CD4-positive, CD25-positive, alpha-beta regulatory T cell (primary cell): ENCODE results near the gene HOXB9. TPM values are rescaled to one million over a fixed set of nuclear protein-coding genes. Genes with fewer than 3 reads are reported as not detected.
A peak's percentile ranks its signal among the peaks of the same experiment; 100 is the strongest.

ENCODE experiments used
- ATAC-seq, 2 donors: fragments of 150-1000 bp; cut with Tn5 transposase; one replicate each; pipeline ENCODE4 v1.10.0; 2021; ENCODE audit warnings: low read depth in 2 of 2, moderate number of reproducible peaks in 2 of 2, moderate library complexity in 1 of 2
- DNase-seq, 3 donors: peaks; one replicate each; pipeline versions ENCODE4 v3.0.0 to v3.0.0-alpha.2; 2012 to 2022; ENCODE audit warnings: mixed read lengths in 1 of 3
- H3K27ac ChIP-seq: one replicate; pipeline ENCODE4 v1.7.0; 2013; ENCODE audit warnings: mild to moderate bottlenecking, low read length; ENCODE audit not compliant: insufficient read depth, poor library complexity, severe bottlenecking
- H3K27me3 ChIP-seq: one replicate; pipeline ENCODE4 v1.7.0; 2013; ENCODE audit warnings: low read length; ENCODE audit not compliant: control insufficient read depth, insufficient read depth
- H3K36me3 ChIP-seq: one replicate; pipeline ENCODE4 v1.7.0; 2013; ENCODE audit warnings: mild to moderate bottlenecking, low read length, moderate library complexity; ENCODE audit not compliant: control insufficient read depth, insufficient read depth
- H3K4me1 ChIP-seq: 2 replicates; pipeline ENCODE4 v1.7.0; 2013; ENCODE audit warnings: mild to moderate bottlenecking, low read length; ENCODE audit not compliant: insufficient read depth, control insufficient read depth, poor library complexity, severe bottlenecking
- H3K4me3 ChIP-seq: one replicate; pipeline ENCODE4 v1.7.0; 2013; ENCODE audit warnings: low read depth, mild to moderate bottlenecking, low read length, moderate library complexity
- H3K9me3 ChIP-seq, 2 experiments: 1 replicate in 1 of 2; 2 replicates in 1 of 2; pipeline ENCODE4 v1.7.0; 2013; ENCODE audit warnings: low read length in 2 of 2, mild to moderate bottlenecking in 1 of 2, moderate library complexity in 1 of 2; ENCODE audit not compliant: control insufficient read depth in 2 of 2
- H3K27ac Mint-ChIP-seq, 3 donors: one replicate each; pipeline ENCODE4 v1.8.0; 2020 to 2022; ENCODE audit warnings: mild to moderate bottlenecking in 3 of 3, mixed read lengths in 3 of 3, moderate library complexity in 2 of 3
- H3K27me3 Mint-ChIP-seq: one replicate; pipeline ENCODE4 v1.8.0; 2022; ENCODE audit warnings: mild to moderate bottlenecking, mixed read lengths
- H3K36me3 Mint-ChIP-seq: one replicate; pipeline ENCODE4 v1.8.0; 2020; ENCODE audit warnings: mixed read lengths
- H3K4me1 Mint-ChIP-seq, 4 donors: one replicate each; pipeline ENCODE4 v1.8.0; 2020 to 2022; ENCODE audit warnings: mixed read lengths in 4 of 4, mild to moderate bottlenecking in 1 of 4
- H3K4me3 Mint-ChIP-seq, 4 donors: one replicate each; pipeline ENCODE4 v1.8.0; 2020 to 2022; ENCODE audit warnings: mild to moderate bottlenecking in 4 of 4, mixed read lengths in 4 of 4, moderate library complexity in 3 of 4
- H3K9me3 Mint-ChIP-seq, 7 donors: one replicate each; pipeline ENCODE4 v1.8.0; 2020 to 2022; ENCODE audit warnings: mixed read lengths in 7 of 7, mild to moderate bottlenecking in 3 of 7, moderate library complexity in 2 of 7
- polyA plus RNA-seq, 4 donors: library from polyadenylated mRNA; unstranded; fragments of 300-500 nt; fragmentation: Illumina TruSeq; gene quantifications; one replicate each; pipeline ENCODE4 v1.2.3, GENCODE V29; 2021
- total RNA-seq: library from RNA; stranded (reverse); gene quantifications from one replicate; pipeline ENCODE4 v1.2.3, GENCODE V29; 2022

Gene HOXB9
- total and polyA plus RNA-seq, 5 donors from 2014 or later: 0.25 TPM; not detected in 4

DNA sequence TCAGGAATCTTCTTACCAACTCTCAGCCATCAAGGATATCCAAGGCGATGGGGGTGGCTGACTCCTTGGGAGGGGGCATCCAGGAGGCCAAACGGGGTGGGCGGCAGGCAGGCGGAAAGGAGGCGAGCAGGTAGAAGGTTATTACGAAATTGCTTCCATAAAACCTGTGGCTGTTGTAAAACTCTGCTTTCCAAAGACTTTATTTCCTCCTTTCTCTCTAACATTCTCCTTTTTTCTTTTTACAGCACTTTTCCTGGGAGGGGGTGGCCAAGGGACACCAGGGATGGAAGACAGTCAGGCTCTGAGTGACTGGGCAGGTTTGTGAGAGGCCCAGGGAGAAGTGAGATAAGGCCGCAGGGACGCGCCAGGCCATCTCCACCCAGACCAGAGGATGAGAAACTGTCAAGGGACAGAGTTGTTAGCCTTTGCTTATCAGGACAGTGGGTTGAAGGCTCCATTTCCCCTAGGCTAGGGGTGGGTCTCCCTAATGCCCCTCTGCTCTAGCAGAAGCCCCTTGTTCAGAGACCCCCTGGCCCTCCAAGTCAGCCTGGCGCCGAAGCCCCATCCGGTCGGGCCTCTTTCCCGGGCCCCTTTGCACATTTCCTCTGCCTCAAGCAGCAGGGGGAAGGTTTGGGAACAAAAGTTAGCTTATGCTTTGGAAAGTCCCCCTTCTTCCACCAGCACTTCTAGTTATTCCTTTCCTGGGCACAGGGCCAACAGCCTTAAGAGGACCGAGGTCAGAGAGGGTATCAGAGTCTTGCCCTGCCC is 5.0 kb upstream of the HOXB9 start:
- ATAC-seq (no peak), DNase-seq (no peak)
- H3K27me3 Mint-ChIP-seq: peaks cover 97% of the 10 kb centered on the region
- Histone ChIP-seq H3K27me3 (peaks cover 64% of the 10 kb centered on the region), H3K27ac (no peak overlapping the region), H3K36me3 (no peaks in the 10 kb centered on the region), H3K4me1 (peaks cover 16% of the 10 kb centered on the region), H3K9me3 (no peaks in the 10 kb centered on the region), H3K4me3 (no peak overlapping the region)
- H3K9me3 Mint-ChIP-seq: peaks cover 0 to 2% (median 0%) of the 10 kb centered on the region in 7 donors
- peaks cover 4 to 22% (median 13%) of the 10 kb centered on the region in 4 donors for H3K4me1 Mint-ChIP-seq
- H3K4me3 Mint-ChIP-seq: peak overlapping the region in 1 of 4 donors; percentile 19
- peaks cover 5% of the 10 kb centered on the region for H3K36me3 Mint-ChIP-seq
- no peak overlapping the region for H3K27ac Mint-ChIP-seq

DNA sequence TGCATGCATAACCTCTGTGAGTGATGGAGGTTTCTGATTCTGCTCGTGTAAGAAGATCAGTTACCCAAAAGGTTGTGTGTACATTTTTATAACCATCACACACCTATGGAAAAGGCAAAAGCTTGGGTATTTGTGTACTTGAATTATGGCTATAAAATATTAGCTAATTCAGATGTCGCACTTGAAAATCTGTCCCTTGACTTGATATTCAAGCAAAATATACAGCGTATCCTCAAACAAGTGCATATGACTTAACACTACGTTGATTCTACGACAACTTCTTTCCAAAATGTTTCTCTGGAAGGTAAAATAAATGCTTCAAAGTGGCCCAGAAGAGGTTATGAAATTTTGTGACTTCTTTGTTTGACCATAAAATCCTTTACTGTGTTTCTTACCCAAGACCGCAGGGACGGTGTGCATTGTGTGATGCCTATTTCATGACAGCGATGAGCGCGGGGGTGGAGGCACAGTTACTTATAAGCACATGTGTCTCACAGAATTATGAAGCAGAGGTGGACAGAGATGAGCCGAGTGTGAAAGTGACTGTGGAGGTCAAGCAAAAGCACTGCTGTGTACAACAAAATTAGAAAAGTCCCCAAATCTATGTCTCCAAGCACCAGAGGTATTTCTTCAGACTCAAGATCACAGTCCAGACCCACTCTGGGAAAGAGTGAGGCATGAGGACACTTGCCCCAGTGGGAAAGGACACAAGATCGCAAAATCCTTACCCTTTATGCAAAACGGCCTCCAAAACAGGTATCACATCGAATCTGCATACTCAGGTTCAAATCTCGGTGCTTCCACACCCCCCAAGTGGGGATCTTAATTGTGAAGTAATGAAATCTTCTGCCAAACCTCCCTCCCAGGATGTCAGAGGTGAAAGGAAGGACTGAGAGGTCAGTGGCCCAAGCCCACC is 4.1 kb upstream of the HOXB9 start:
- Mint-ChIP-seq H3K4me1 (peaks cover 4 to 28% (median 12%) of the 10 kb centered on the region in 4 donors), H3K36me3 (peaks cover 5% of the 10 kb centered on the region), H3K27me3 (peaks cover 90% of the 10 kb centered on the region), H3K27ac (no peak overlapping the region), H3K9me3 (peaks cover 0 to 2% (median 0%) of the 10 kb centered on the region in 7 donors), H3K4me3 (no peak overlapping the region)
- no peak overlapping the region for H3K4me3 ChIP-seq
- H3K27me3 ChIP-seq: peaks cover 58% of the 10 kb centered on the region
- H3K36me3 ChIP-seq: no peaks in the 10 kb centered on the region
- DNase-seq (no peak), ATAC-seq (no peak)
- no peaks in the 10 kb centered on the region for H3K9me3 ChIP-seq
- peaks cover 25% of the 10 kb centered on the region for H3K4me1 ChIP-seq
- H3K27ac ChIP-seq: no peak overlapping the region

DNA sequence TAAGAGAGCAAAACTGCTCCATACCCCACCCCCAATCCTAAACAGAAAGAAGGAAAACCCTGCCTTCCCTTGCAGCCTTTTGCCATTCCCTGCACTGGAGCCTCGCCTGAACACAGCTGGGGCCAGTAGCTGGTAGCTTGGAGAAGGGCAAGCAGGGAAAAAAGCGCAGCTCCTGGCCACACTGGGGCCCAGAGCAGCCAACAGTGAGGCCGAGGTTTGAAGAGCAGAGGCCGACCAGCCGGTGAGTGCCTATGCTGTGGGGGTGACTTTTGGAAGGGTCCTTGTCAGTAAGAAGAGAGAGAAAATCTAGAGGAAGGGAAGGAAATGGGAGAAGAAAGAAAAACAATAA is 3.2 kb upstream of the HOXB9 start:
- Histone ChIP-seq H3K27me3 (peaks cover 52% of the 10 kb centered on the region), H3K27ac (no peak overlapping the region)
- peaks cover 5% of the 10 kb centered on the region for H3K36me3 Mint-ChIP-seq

DNA sequence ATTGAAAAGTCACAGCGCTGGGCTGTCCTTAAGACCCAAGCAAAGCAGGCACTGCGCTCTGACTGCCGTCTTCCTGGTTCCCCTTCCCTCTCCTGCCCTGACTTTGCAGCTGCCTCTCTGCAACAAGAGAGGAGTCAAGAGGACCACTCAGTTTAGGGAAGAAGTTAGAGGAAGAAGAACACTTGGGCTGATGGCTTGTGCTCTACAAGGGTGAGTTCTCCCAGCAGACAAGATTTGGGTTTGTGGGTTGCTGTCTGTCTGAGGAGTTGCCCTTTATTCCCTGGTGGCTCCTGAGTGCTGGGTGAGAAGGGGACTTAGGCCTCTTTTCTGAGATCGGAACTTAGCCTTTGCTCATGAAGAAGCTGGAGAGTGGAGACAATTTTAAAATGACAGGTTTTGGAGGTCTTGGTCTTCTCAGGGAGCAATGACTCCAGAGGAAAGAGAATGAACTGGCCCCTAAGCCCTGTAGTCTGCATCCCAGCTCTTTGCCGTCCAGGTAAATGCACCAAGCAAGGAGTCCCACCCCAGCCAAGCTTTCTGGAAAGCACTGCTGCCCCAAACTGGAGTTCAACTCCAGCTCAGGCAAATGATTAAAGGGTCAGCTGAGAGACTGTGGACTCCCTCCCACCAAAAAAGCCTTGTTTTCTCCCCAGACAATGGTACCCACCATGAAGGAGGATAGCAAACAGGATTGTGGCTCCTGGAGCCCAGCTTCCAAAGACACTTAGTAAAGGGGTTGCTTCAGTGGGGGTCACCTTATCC is 2.7 kb upstream of the HOXB9 start:
- ATAC-seq (no peak), DNase-seq (no peak)
- peak overlapping the region in 1 of 4 donors; percentile 84 for H3K4me3 Mint-ChIP-seq
- H3K9me3 Mint-ChIP-seq: peaks cover 0 to 2% (median 0%) of the 10 kb centered on the region in 7 donors
- Histone ChIP-seq H3K9me3 (no peaks in the 10 kb centered on the region), H3K4me3 (no peak overlapping the region), H3K27ac (no peak overlapping the region), H3K36me3 (no peaks in the 10 kb centered on the region), H3K27me3 (peaks cover 52% of the 10 kb centered on the region), H3K4me1 (peaks cover 33% of the 10 kb centered on the region)
- H3K36me3 Mint-ChIP-seq: peaks cover 5% of the 10 kb centered on the region
- H3K27ac Mint-ChIP-seq: peak overlapping the region in 1 of 3 donors; percentile 77
- peaks cover 4 to 29% (median 13%) of the 10 kb centered on the region in 4 donors for H3K4me1 Mint-ChIP-seq
- H3K27me3 Mint-ChIP-seq: peaks cover 85% of the 10 kb centered on the region

More for the DNA sequence above, 3.2 kb upstream of the HOXB9 start:
- Mint-ChIP-seq H3K27me3 (peaks cover 85% of the 10 kb centered on the region), H3K4me1 (peaks cover 4 to 30% (median 13%) of the 10 kb centered on the region in 4 donors), H3K9me3 (peaks cover 0 to 2% (median 0%) of the 10 kb centered on the region in 7 donors), H3K27ac (no peak overlapping the region), H3K4me3 (no peak overlapping the region)
- Histone ChIP-seq H3K36me3 (no peaks in the 10 kb centered on the region), H3K4me1 (peaks cover 34% of the 10 kb centered on the region), H3K9me3 (no peaks in the 10 kb centered on the region), H3K4me3 (no peak overlapping the region)
- no peak for DNase-seq
- ATAC-seq: no peak

DNA sequence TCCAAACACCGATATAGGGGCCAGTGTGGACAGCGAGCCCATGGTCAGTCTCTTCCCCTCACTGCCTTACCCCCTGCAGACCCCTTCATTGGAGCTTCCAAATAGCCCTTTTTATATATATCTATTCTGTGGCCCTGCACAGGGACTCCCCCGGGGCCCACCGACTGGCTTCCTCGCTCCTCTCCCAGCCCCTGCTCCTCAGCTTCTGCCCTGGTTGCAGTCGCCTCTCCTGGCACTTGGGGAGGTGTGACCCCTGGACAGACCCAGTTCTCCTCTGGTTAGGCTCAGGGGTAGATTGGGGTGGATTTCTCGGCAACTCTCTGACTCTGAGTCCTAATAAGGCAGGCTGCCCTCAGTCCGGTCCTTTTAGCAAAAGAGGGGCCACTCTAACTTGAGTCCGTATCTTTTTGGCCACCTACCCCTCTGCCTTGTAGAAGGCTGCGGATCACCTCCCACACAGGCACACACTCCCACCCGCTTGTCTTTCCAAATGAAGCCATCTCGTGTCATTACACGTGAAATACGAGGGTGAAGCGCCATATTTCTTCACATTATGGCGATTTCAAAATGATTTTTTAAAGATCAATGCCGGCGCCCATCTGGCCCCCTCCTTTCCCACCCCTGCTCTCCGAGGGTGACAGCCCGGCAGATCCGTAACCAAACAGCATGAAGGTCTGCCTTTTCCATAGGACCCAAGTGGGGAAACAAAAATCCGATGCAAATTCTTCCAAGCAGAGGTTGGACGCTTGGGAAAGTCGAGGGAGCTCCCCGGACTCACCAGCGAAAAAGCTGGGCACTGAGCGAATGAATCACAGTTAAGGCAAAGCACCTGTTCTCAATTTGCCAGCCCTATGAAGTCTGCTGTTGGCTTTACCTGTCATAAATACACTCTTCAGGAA is 1.7 kb upstream of the HOXB9 start:
- no peak overlapping the region for H3K27ac Mint-ChIP-seq
- no peak for ATAC-seq
- no peaks in the 10 kb centered on the region for H3K36me3 ChIP-seq

DNA sequence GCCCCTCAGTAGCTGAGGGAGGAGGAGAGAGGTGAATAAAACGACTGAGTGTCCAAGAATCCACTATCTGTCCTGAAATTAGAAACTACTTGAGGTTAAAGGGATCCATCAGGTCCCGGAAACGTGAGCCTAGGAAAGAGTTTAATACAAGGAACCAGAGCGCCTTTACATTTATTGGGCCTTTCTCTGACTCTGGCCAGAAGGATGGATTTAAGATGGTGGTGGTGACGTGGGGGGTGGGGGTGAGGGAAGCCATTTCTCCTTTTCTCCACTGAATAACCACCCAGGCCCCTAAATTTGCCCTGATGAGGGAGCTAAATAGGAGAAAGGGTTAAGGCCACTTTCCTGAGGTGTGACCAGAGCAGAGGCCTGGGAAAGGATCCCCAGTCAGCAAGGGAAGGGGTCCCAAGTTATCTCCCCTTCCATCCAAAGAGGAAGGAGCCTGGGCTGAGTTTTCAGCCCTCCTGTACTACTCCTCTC is 1.0 kb upstream of the HOXB9 start:
- H3K27me3 Mint-ChIP-seq: peaks cover 87% of the 10 kb centered on the region
- no peak for ATAC-seq
- Histone ChIP-seq H3K4me3 (no peak overlapping the region), H3K27me3 (peaks cover 54% of the 10 kb centered on the region), H3K36me3 (no peaks in the 10 kb centered on the region), H3K9me3 (no peaks in the 10 kb centered on the region), H3K27ac (no peak overlapping the region), H3K4me1 (peaks cover 27% of the 10 kb centered on the region)
- peaks cover 0 to 2% (median 0%) of the 10 kb centered on the region in 7 donors for H3K9me3 Mint-ChIP-seq
- DNase-seq: no peak
- H3K4me1 Mint-ChIP-seq: peaks cover 0 to 21% (median 8%) of the 10 kb centered on the region in 4 donors
- H3K4me3 Mint-ChIP-seq: peak overlapping the region in 3 of 4 donors; percentile 3 to 84 (median 53)
- H3K27ac Mint-ChIP-seq: no peak overlapping the region
- H3K36me3 Mint-ChIP-seq: no peaks in the 10 kb centered on the region

More for the DNA sequence above, 1.7 kb upstream of the HOXB9 start:
- Mint-ChIP-seq H3K27me3 (peaks cover 87% of the 10 kb centered on the region), H3K36me3 (peaks cover 5% of the 10 kb centered on the region), H3K4me3 (peak overlapping the region in 1 of 4 donors; percentile 84), H3K9me3 (peaks cover 0 to 2% (median 0%) of the 10 kb centered on the region in 7 donors), H3K4me1 (peaks cover 3 to 26% (median 12%) of the 10 kb centered on the region in 4 donors)
- H3K27me3 ChIP-seq: peaks cover 54% of the 10 kb centered on the region
- no peak overlapping the region for H3K27ac ChIP-seq
- no peak overlapping the region for H3K4me3 ChIP-seq
- no peaks in the 10 kb centered on the region for H3K9me3 ChIP-seq
- no peak for DNase-seq
- peaks cover 27% of the 10 kb centered on the region for H3K4me1 ChIP-seq
